Measurements from ENCODE around the gene DNAJA3. TPM values are rescaled to one million over a fixed set of nuclear protein-coding genes. Genes with fewer than 3 reads are reported as not detected.

The DNAJA3 gene
- total and polyA plus RNA-seq, 2 of the 4 experiments (the other 2 are of a cell fraction) = 38.0 to 40.2 TPM

- Histone ChIP-seq H3K36me3 (ENCODE audit: control insufficient read depth, insufficient read depth, low read length) (peaks cover 10% of the 10 kb centered on the region; the same call in 1 of the 2 replicates), H2AFZ (replicated peaks; ENCODE audit: low read length, poor library complexity) (no peak overlapping the region), H3K9me1 (ENCODE audit: insufficient read depth, low read length) (peaks cover 3% of the 10 kb centered on the region; the same call in 1 of the 2 replicates), H4K8ac (ENCODE audit: low read depth in 2 of 2, low read length in 2 of 2) (no peak overlapping the region), H3K4me3 (ENCODE audit: insufficient read depth, low read depth, low read length) (no peak overlapping the region), H3K27ac (ENCODE audit: insufficient read depth, low read length) (no peak overlapping the region), H3K18ac (ENCODE audit: low read depth, low read length) (no peak overlapping the region), H3K79me1 (ENCODE audit: low read depth in 1 of 2, low read length in 2 of 2) (peaks cover 11 to 35% of the 10 kb centered on the region in 2 experiments), H2BK20ac (ENCODE audit: low read depth, low read length) (no peak overlapping the region), H3K4me2 (ENCODE audit: low read depth, low read length) (no peak overlapping the region), H2BK15ac (ENCODE audit: low read depth, low read length) (no peak overlapping the region), H3K4ac (ENCODE audit: low read depth, low read length) (no peak overlapping the region), H3K9ac (ENCODE audit: low read depth, low read length) (no peak overlapping the region), H4K91ac (ENCODE audit: insufficient read depth, low read depth, low read length) (no peak overlapping the region), H3K27me3 (ENCODE audit: control insufficient read depth, insufficient read depth, low read length) (no peaks in the 10 kb centered on the region), H2BK120ac (ENCODE audit: low read depth, low read length) (no peak overlapping the region), H3K23ac (ENCODE audit: low read depth, low read length) (no peak overlapping the region), H3K56ac (ENCODE audit: extremely low read depth, insufficient read depth, low read length) (no peak overlapping the region), H4K20me1 (ENCODE audit: insufficient read depth, low read length) (no peaks in the 10 kb centered on the region), H2AK5ac (ENCODE audit: low read depth, low read length) (no peak overlapping the region), H3K14ac (replicated peaks; ENCODE audit: low read depth, low read length) (no peak overlapping the region), H3K9me3 (ENCODE audit: control insufficient read depth, insufficient read depth, low read length) (no peaks in the 10 kb centered on the region), H2BK5ac (ENCODE audit: low read depth, low read length, poor library complexity, severe bottlenecking) (no peak overlapping the region), H2AK9ac (replicated peaks; ENCODE audit: low read depth, low read length, poor library complexity) (no peak overlapping the region), H3K4me1 (ENCODE audit: control insufficient read depth, insufficient read depth, low read length) (no peaks in the 10 kb centered on the region), H4K5ac (ENCODE audit: low read depth, low read length) (no peak overlapping the region)
- TF ChIP-seq SMC3 (IDR thresholded peaks at IDR 0.05; ENCODE audit: low read depth, low read length) (no peak), MXI1 (IDR thresholded peaks at IDR 0.05; ENCODE audit: borderline replicate concordance, low read depth, low read length) (no peak), BHLHE40 (IDR thresholded peaks at IDR 0.05; ENCODE audit: low read depth, low read length) (no peak), MAFK (IDR thresholded peaks at IDR 0.05; ENCODE audit: low read depth, low read length) (no peak)
- DNase-seq = no peak
- BruUV-seq (replicated peaks) = no TSS peak
- intact Hi-C loops (cut with micrococcal nuclease) (no loop called here), in situ Hi-C loops (cut with MboI; ENCODE audit: low sequenced_read_pairs) (no loop called here), dilution Hi-C loops (cut with HindIII; ENCODE audit: low sequenced_read_pairs, unreplicated experiment) (no loop called here)
- POLR2A ChIA-PET (ENCODE audit: unreplicated experiment) = no interaction called here
- CTCF ChIA-PET = no interaction called here
- no CpG with 5 or more reads among the region's 5 CpGs for WGBS, 2 experiments (ENCODE audit: extremely low coverage in 2 of 2, insufficient read length in 1 of 2)
- no peak for ATAC-seq (ENCODE audit: low read depth)
Observed at GRCh38 chr16:4471869-4472268, 46.2 kb downstream of the DNAJA3 start.
